ENCODE measurements around the gene FAM217A. TPM values are rescaled to one million over a fixed set of nuclear protein-coding genes. Genes with fewer than 3 reads are reported as not detected.

Gene FAM217A
- total RNA-seq, 1 experiment from 2014 or later = not detected

- peak; percentile 95 for DNase-seq (ENCODE audit: low read depth, low spot score)
- no peaks in the 10 kb centered on the region for H3K27me3 ChIP-seq (ENCODE audit: insufficient read depth, low read length)
- H3K9ac ChIP-seq (ENCODE audit: low read length) = peak overlapping the region; percentile 97
- H3K9me3 ChIP-seq (ENCODE audit: control insufficient read depth in 1 of 2, insufficient read depth in 1 of 2, low read depth in 1 of 2, low read length in 2 of 2) = no peaks in the 10 kb centered on the region
- TF ChIP-seq TCF7L2 (IDR thresholded peaks at IDR 0.05; ENCODE audit: borderline replicate concordance, extremely low read depth, insufficient read depth, insufficient read length) (no peak), EZH2 (IDR thresholded peaks at IDR 0.05) (no peak), JUND (IDR thresholded peaks at IDR 0.05) (0 out of 2 replicates have a peak, but pooled peaks have one; percentile 17), SIN3A (IDR thresholded peaks at IDR 0.05; ENCODE audit: low read depth) (peak; percentile 90), CTCF (IDR thresholded peaks at IDR 0.05 in 2 of 3, conservative IDR thresholded peaks at IDR 0.05 in 1 of 3; ENCODE audit: borderline replicate concordance in 1 of 3, insufficient read depth in 1 of 3, low read depth in 2 of 3, low read length in 2 of 3) (peak; percentile 8 to 18 (median 13); a peak in 2 of 6 replicates), POLR2A (IDR thresholded peaks at IDR 0.05; ENCODE audit: borderline replicate concordance, extremely low read depth, insufficient read depth, insufficient read length) (peak; percentile 94), ZNF274 (IDR thresholded peaks at IDR 0.05; ENCODE audit: low read depth, low read length) (no peak), SP1 (IDR thresholded peaks at IDR 0.05; ENCODE audit: low read depth) (peak; percentile 59), MAX (IDR thresholded peaks at IDR 0.05) (peak; percentile 85), ELF1 (IDR thresholded peaks at IDR 0.05; ENCODE audit: borderline replicate concordance, low read depth) (peak; percentile 70), YY1 (IDR thresholded peaks at IDR 0.05; ENCODE audit: extremely low read depth, insufficient replicate concordance, low read depth, low read length) (peak; percentile 92), POLR2AphosphoS5 (IDR thresholded peaks at IDR 0.05; ENCODE audit: low read depth, low read length) (peak; percentile 94), FOSL1 (IDR thresholded peaks at IDR 0.05; ENCODE audit: low read depth) (no peak), RAD21 (IDR thresholded peaks at IDR 0.05; ENCODE audit: low read depth) (0 out of 2 replicates have a peak, but pooled peaks have one; percentile 10), ZBTB33 (IDR thresholded peaks at IDR 0.05; ENCODE audit: extremely low read depth, insufficient replicate concordance, low read length) (peak; percentile 44), EGR1 (IDR thresholded peaks at IDR 0.05; ENCODE audit: low read depth) (peak; percentile 60; the same call in 1 of the 2 replicates), ZFX (IDR thresholded peaks at IDR 0.05) (peak; percentile 93), CBX3 (IDR thresholded peaks at IDR 0.05; ENCODE audit: low read depth) (0 out of 2 replicates have a peak, but pooled peaks have one; percentile 50)
- H3K4me2 ChIP-seq (ENCODE audit: low read length) = peak overlapping the region; percentile 84
- H3K27ac ChIP-seq (ENCODE audit: low read depth, low read length) = peak overlapping the region; percentile 93
- H4K20me1 ChIP-seq (ENCODE audit: insufficient read depth) = peaks cover 38% of the 10 kb centered on the region; the same call in 1 of the 2 replicates
- ATAC-seq = peak; percentile 77
- BruUV-seq (replicated peaks) = no TSS peak
- H3K4me1 ChIP-seq (ENCODE audit: control insufficient read depth in 1 of 2, insufficient read depth in 2 of 2, low read length in 2 of 2) = peaks cover 17 to 31% of the 10 kb centered on the region in 2 experiments
- intact Hi-C loops (cut with micrococcal nuclease) = no loop called here
- peak overlapping the region; percentile 86 to 95 for H3K4me3 ChIP-seq (replicated peaks in 1 of 2; ENCODE audit: low read depth in 1 of 2, low read length in 2 of 2)
- ChIA-PET RAD21 (ENCODE audit: low non-redundant PET in 1 of 2, low total read pairs in 2 of 2, uncharacterized antibody in 2 of 2, unreplicated experiment in 2 of 2) (no interaction called here), POLR2A (interaction anchor here (0.7 to 2.5 kb wide), 14 partner anchors 8 to 639 kb away, joined by 3 to 23 read pairs (median 4); partner anchors contain the start of gene ECI2), CTCF (interaction anchor here (0.6 to 2.0 kb wide), 8 partner anchors 9 to 1024 kb away, joined by 3 to 10 read pairs (median 4); no protein-coding TSS in a partner anchor)
- H3K9me2 ChIP-seq (ENCODE audit: insufficient read depth) = no peaks in the 10 kb centered on the region
- peaks cover 0 to 5% of the 10 kb centered on the region in 2 experiments; a peak in 1 of 4 replicates for H3K36me3 ChIP-seq (ENCODE audit: control insufficient read depth in 1 of 2, insufficient read depth in 2 of 2, low read length in 2 of 2)
- no peak overlapping the region for H2AFZ ChIP-seq (ENCODE audit: low read depth, low read length, poor library complexity, severe bottlenecking)
- peaks cover 79% of the 10 kb centered on the region for H3K79me2 ChIP-seq (ENCODE audit: insufficient read depth, low read length)
Observed at GRCh38 chr6:4021133-4021853, 57.6 kb downstream of the FAM217A start.
